GM12873 (cell line): ENCODE data around the gene IQCK.

Experiments
- CTCF ChIP-seq: IDR thresholded peaks from 2 replicates; pipeline ENCODE4 v1.5.1; 2012; ENCODE audit warnings: low read depth, mild to moderate bottlenecking, moderate library complexity, low read length, control low read depth; ENCODE audit not compliant: insufficient read depth; ENCODE audit errors: missing control alignments

The IQCK gene

GRCh38 chr16:19733551-19733950 is 15.5 kb downstream of the IQCK start:
- no peak for TF ChIP-seq CTCF

GRCh38 chr16:19735074-19735867 is 17.2 kb downstream of the IQCK start:
- no peak for TF ChIP-seq CTCF

GRCh38 chr16:19737306-19738038 is 19.4 kb downstream of the IQCK start:
- no peak for TF ChIP-seq CTCF

GRCh38 chr16:19741354-19741753 is 23.3 kb downstream of the IQCK start:
- TF ChIP-seq CTCF: no peak

GRCh38 chr16:19743816-19744159 is 25.7 kb downstream of the IQCK start:
- no peak for TF ChIP-seq CTCF

- TF ChIP-seq CTCF: no peak
Measured at GRCh38 chr16:19744670-19745069, 26.6 kb downstream of the IQCK start.

GRCh38 chr16:19745286-19746010 is 27.4 kb downstream of the IQCK start:
- no peak for TF ChIP-seq CTCF
